B cell (primary cell): ENCODE results near the gene ANKRD50. TPM values are rescaled to one million over a fixed set of nuclear protein-coding genes. Genes with fewer than 3 reads are reported as not detected.

Experiments
- ATAC-seq: fragments of 200-7000 bp; cut with Tn5 transposase; one replicate; pipeline ENCODE4 v1.10.0; 2021; ENCODE audit warnings: low read depth, mild to moderate bottlenecking, moderate number of reproducible peaks, moderate library complexity
- CTCF ChIA-PET: fragments of 350-600 bp; sonication (Branson Sonifier 250); formaldehyde crosslinking; loops from one replicate; lab custom pipeline; 2021; ENCODE audit warnings: antibody characterized with exemption, inconsistent platforms; lab: Charles Lee
- POLR2A ChIA-PET: fragments of 350-600 bp; sonication (Branson Sonifier 250); formaldehyde crosslinking; loops from one replicate; lab custom pipeline; 2021; ENCODE audit warnings: antibody characterized with exemption; lab: Charles Lee
- DNase-seq: peaks from one replicate; pipeline ENCODE4 v3.0.0; 2013
- H2AFZ ChIP-seq: 2 replicates; pipeline ENCODE4 v1.6.1; 2012; ENCODE audit warnings: mild to moderate bottlenecking, low read depth, low read length; ENCODE audit not compliant: insufficient read depth, poor library complexity, severe bottlenecking
- H3K27ac ChIP-seq, 2 donors: 1 replicate in 1 of 2; 2 replicates in 1 of 2; pipeline ENCODE4 v1.5.1; 2012 to 2013; ENCODE audit warnings: low read length in 2 of 2, mild to moderate bottlenecking in 2 of 2, moderate library complexity in 1 of 2
- H3K27me3 ChIP-seq, 4 experiments: fragments of 200-600 bp in 1 of 4; sonication (generic) in 1 of 4; replicated peaks in 1 of 4; 1 replicate in 2 of 4; 2 replicates in 2 of 4; pipeline versions ENCODE4 v1.6.1 to v1.7.0; 2013 to 2016; ENCODE audit warnings: low read length in 3 of 4, mild to moderate bottlenecking in 2 of 4, mixed read lengths in 1 of 4, moderate library complexity in 1 of 4; ENCODE audit not compliant: insufficient read depth in 4 of 4, control insufficient read depth in 3 of 4; ENCODE audit errors: control extremely low read depth in 1 of 4
- H3K36me3 ChIP-seq, 2 experiments: replicated peaks in 1 of 2; 1 replicate in 1 of 2; 2 replicates in 1 of 2; pipeline versions ENCODE4 v1.6.1 to v1.7.1; 2013; ENCODE audit warnings: low read length in 1 of 2; ENCODE audit not compliant: insufficient read depth in 2 of 2, control insufficient read depth in 1 of 2; ENCODE audit errors: control extremely low read depth in 1 of 2, extremely low read depth in 1 of 2
- H3K4me1 ChIP-seq, 2 donors: fragments of 200-600 bp in 1 of 2; sonication (generic) in 1 of 2; 1 replicate in 1 of 2; 2 replicates in 1 of 2; pipeline versions ENCODE4 v1.5.1 to v1.6.1; 2013 to 2017; ENCODE audit warnings: low read length in 2 of 2; ENCODE audit not compliant: control insufficient read depth in 2 of 2, insufficient read depth in 2 of 2
- H3K4me2 ChIP-seq: replicated peaks from 2 replicates; pipeline ENCODE3; 2012; ENCODE audit warnings: mild to moderate bottlenecking, low read depth, low read length; ENCODE audit not compliant: poor library complexity, severe bottlenecking
- H3K4me3 ChIP-seq, 5 experiments: fragments of 200-600 bp in 1 of 5; sonication (generic) in 1 of 5; 1 replicate in 3 of 5; 2 replicates in 2 of 5; pipeline versions ENCODE4 v1.5.1 to v1.7.0; 2011 to 2016; ENCODE audit warnings: low read length in 4 of 5, mild to moderate bottlenecking in 4 of 5, low read depth in 2 of 5, control low read depth in 1 of 5, moderate library complexity in 1 of 5; ENCODE audit not compliant: insufficient read depth in 1 of 5; ENCODE audit errors: control extremely low read depth in 1 of 5, extremely low read depth in 1 of 5
- H3K79me2 ChIP-seq: fragments of 200-600 bp; sonication (generic); one replicate; pipeline ENCODE4 v1.6.0; 2016; ENCODE audit warnings: low read length; ENCODE audit not compliant: control insufficient read depth, insufficient read depth
- H3K9ac ChIP-seq: fragments of 200-600 bp; sonication (generic); 2 replicates; pipeline ENCODE4 v1.6.1; 2017; ENCODE audit warnings: mild to moderate bottlenecking, low read length, moderate library complexity
- H3K9me3 ChIP-seq, 3 donors: one replicate each; pipeline versions ENCODE4 v1.6.1 to v1.7.1; 2013; ENCODE audit warnings: low read length in 2 of 3; ENCODE audit not compliant: control insufficient read depth in 2 of 3, insufficient read depth in 1 of 3; ENCODE audit errors: control extremely low read depth in 1 of 3
- H4K20me1 ChIP-seq: 2 replicates; pipeline ENCODE4 v1.6.0; 2012; ENCODE audit warnings: mild to moderate bottlenecking, low read length; ENCODE audit not compliant: insufficient read depth, control insufficient read depth, poor library complexity, severe bottlenecking
- H3K27ac Mint-ChIP-seq: one replicate; pipeline ENCODE4 v1.8.0; 2021; ENCODE audit warnings: mixed read lengths
- H3K27me3 Mint-ChIP-seq: one replicate; pipeline ENCODE4 v1.8.0; 2021; ENCODE audit warnings: mixed read lengths
- H3K4me1 Mint-ChIP-seq: one replicate; pipeline ENCODE4 v1.8.0; 2021; ENCODE audit warnings: mixed read lengths
- H3K4me3 Mint-ChIP-seq: one replicate; pipeline ENCODE4 v1.8.0; 2021; ENCODE audit warnings: mixed read lengths
- H3K9me3 Mint-ChIP-seq: one replicate; pipeline ENCODE4 v1.8.0; 2022; ENCODE audit warnings: mixed read lengths; ENCODE audit not compliant: insufficient read depth
- EZH2 ChIP-seq: IDR thresholded peaks from 2 replicates; pipeline ENCODE4 v1.6.1; 2012; ENCODE audit warnings: borderline replicate concordance, low read depth, mild to moderate bottlenecking, moderate library complexity, low read length; ENCODE audit not compliant: insufficient read depth, poor library complexity, severe bottlenecking
- WGBS: methylation state at CpG from one replicate; pipeline ENCODE4 v1.1.5; 2013; ENCODE audit warnings: missing lambda C conversion rate; ENCODE audit not compliant: insufficient coverage; 5-methylcytosine and 5-hydroxymethylcytosine counted together
- intact Hi-C: fragments of 100-400 bp; cut with micrococcal nuclease; formaldehyde crosslinking; loops from one replicate; pipeline ENCODE4 v1.10.0; 2022
- polyA plus RNA-seq: library from polyadenylated mRNA; depleted of rRNA; stranded (reverse); fragments of >200 nt; gene quantifications from 2 replicates; pipeline ENCODE4 v1.2.3, GENCODE V29; 2012
- total RNA-seq, 2 donors: library from RNA; stranded (reverse); fragments of 120-200 nt in 1 of 2; gene quantifications; 1 replicate in 1 of 2; 2 replicates in 1 of 2; pipeline versions ENCODE4 v1.2.3 to v1.2.4, GENCODE V29; 2013 to 2022
- TF ChIP-seq, protein P1 (sequence below): fragments of 200-600 bp; IDR thresholded peaks from one replicate; pipeline ENCODE4 v1.8.0; 2022; ENCODE audit warnings: antibody characterized with exemption, mild to moderate bottlenecking

ANKRD50 gene
- total and polyA plus RNA-seq, 2 donors (not counting 1 experiment from before 2014, with no cell fraction given) = 0.18 to 0.47 TPM

DNA sequence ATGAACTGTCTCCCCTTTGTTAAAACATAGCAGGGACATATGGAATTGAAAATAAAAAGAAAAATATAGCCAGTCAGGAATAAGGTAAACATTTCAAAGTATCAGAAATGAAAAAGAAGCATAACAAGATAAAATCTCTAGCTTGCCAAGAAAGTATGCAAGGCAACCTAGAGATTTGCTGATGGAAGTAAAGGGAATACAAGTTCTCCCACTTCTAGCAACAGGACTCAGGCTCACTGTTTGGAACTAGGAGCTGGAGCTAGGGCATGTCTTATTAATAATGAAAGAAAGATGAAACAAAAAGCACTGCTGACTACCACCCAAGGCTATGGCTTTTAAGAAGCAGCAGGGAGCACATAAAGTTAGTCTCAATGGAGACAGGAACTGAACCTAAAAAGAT, 18.2 kb downstream of the ANKRD50 start:
- no peak overlapping the region for H3K27ac ChIP-seq
- Mint-ChIP-seq H3K27me3 (no peaks in the 10 kb centered on the region), H3K9me3 (peaks cover 3% of the 10 kb centered on the region), H3K4me3 (no peak overlapping the region), H3K4me1 (no peaks in the 10 kb centered on the region), H3K27ac (no peak overlapping the region)
- TF ChIP-seq EZH2 = no peak
- TF ChIP-seq, protein P1, sequence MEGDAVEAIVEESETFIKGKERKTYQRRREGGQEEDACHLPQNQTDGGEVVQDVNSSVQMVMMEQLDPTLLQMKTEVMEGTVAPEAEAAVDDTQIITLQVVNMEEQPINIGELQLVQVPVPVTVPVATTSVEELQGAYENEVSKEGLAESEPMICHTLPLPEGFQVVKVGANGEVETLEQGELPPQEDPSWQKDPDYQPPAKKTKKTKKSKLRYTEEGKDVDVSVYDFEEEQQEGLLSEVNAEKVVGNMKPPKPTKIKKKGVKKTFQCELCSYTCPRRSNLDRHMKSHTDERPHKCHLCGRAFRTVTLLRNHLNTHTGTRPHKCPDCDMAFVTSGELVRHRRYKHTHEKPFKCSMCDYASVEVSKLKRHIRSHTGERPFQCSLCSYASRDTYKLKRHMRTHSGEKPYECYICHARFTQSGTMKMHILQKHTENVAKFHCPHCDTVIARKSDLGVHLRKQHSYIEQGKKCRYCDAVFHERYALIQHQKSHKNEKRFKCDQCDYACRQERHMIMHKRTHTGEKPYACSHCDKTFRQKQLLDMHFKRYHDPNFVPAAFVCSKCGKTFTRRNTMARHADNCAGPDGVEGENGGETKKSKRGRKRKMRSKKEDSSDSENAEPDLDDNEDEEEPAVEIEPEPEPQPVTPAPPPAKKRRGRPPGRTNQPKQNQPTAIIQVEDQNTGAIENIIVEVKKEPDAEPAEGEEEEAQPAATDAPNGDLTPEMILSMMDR = no peak
- ATAC-seq (no peak), DNase-seq (no peak)
- POLR2A ChIA-PET = no interaction called here
- intact Hi-C loops = no loop called here
- no peaks in the 10 kb centered on the region for H3K27me3 ChIP-seq
- H2AFZ ChIP-seq = no peak overlapping the region
- no peak overlapping the region for H3K4me2 ChIP-seq
- H3K9me3 ChIP-seq = peaks cover 0 to 1% (median 0%) of the 10 kb centered on the region in 3 donors
- H3K4me3 ChIP-seq = no peak overlapping the region
- no peaks in the 10 kb centered on the region for H3K4me1 ChIP-seq
- H3K79me2 ChIP-seq = no peaks in the 10 kb centered on the region
- CTCF ChIA-PET = no interaction called here
- H3K36me3 ChIP-seq = no peaks in the 10 kb centered on the region
- H4K20me1 ChIP-seq = no peaks in the 10 kb centered on the region
- no peak overlapping the region for H3K9ac ChIP-seq

DNA sequence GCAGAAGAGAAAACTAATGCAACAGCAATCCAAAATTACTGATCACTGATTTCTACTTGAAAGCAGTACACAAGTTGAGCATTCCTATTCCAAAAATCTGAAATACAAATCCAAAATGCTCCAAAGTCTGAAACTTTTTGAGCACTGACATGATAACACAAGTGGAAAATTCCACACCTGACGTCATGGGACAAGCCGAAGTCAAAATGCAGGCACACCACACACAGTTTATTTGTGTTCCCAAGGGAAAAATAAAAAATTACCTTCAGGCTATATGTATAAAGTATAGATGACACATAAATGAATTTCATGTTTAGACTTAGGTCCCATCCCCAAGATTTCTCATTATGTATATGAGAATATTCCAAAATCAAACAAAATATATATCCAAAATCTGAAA, 20.7 kb downstream of the ANKRD50 start:
- Histone ChIP-seq H3K27me3 (no peaks in the 10 kb centered on the region), H3K9me3 (peaks cover 0 to 1% (median 0%) of the 10 kb centered on the region in 3 donors), H3K79me2 (no peaks in the 10 kb centered on the region), H3K9ac (no peak overlapping the region), H3K4me2 (no peak overlapping the region), H3K27ac (no peak overlapping the region), H2AFZ (no peak overlapping the region), H3K36me3 (no peaks in the 10 kb centered on the region), H4K20me1 (no peaks in the 10 kb centered on the region), H3K4me3 (no peak overlapping the region), H3K4me1 (no peaks in the 10 kb centered on the region)
- no CpG with 5 or more reads among the region's 2 CpGs for WGBS
- DNase-seq (no peak), ATAC-seq (no peak)
- intact Hi-C loops = no loop called here
- H3K27ac Mint-ChIP-seq = no peak overlapping the region
- no peak overlapping the region for H3K4me3 Mint-ChIP-seq
- ChIA-PET POLR2A (no interaction called here), CTCF (no interaction called here)
- H3K27me3 Mint-ChIP-seq = no peaks in the 10 kb centered on the region
- H3K4me1 Mint-ChIP-seq = no peaks in the 10 kb centered on the region
- TF ChIP-seq, protein P1 = no peak
- TF ChIP-seq EZH2 = no peak
- peaks cover 7% of the 10 kb centered on the region for H3K9me3 Mint-ChIP-seq
